ENCODE measurements around the gene SLC6A17.

- TF ChIP-seq, protein P1, sequence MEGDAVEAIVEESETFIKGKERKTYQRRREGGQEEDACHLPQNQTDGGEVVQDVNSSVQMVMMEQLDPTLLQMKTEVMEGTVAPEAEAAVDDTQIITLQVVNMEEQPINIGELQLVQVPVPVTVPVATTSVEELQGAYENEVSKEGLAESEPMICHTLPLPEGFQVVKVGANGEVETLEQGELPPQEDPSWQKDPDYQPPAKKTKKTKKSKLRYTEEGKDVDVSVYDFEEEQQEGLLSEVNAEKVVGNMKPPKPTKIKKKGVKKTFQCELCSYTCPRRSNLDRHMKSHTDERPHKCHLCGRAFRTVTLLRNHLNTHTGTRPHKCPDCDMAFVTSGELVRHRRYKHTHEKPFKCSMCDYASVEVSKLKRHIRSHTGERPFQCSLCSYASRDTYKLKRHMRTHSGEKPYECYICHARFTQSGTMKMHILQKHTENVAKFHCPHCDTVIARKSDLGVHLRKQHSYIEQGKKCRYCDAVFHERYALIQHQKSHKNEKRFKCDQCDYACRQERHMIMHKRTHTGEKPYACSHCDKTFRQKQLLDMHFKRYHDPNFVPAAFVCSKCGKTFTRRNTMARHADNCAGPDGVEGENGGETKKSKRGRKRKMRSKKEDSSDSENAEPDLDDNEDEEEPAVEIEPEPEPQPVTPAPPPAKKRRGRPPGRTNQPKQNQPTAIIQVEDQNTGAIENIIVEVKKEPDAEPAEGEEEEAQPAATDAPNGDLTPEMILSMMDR (IDR thresholded peaks at IDR 0.05): no peak
- TF ChIP-seq ZFX (IDR thresholded peaks at IDR 0.05; ENCODE audit: borderline replicate concordance): no peak
Measured at GRCh38 chr1:110138956-110139355, 11.3 kb upstream of the SLC6A17 start.

Measured in 22Rv1 (cell line).